Vagina (tissue), 2 donors: Measurements from ENCODE around the gene SLC25A51. TPM values are rescaled to one million over a fixed set of nuclear protein-coding genes. Genes with fewer than 3 reads are reported as not detected.

Source experiments
- DNase-seq, 2 donors: peaks; one replicate each; pipeline ENCODE4 v3.0.0-alpha.2; 2017; ENCODE audit errors: extremely low spot score in 2 of 2
- H3K27ac ChIP-seq: fragments of 200-600 bp; sonication (generic); one replicate; pipeline ENCODE4 v1.5.1; 2019
- H3K27me3 ChIP-seq: fragments of 200-600 bp; sonication (generic); one replicate; pipeline ENCODE4 v1.5.1; 2019
- H3K36me3 ChIP-seq, 2 donors: fragments of 200-600 bp; sonication (generic); one replicate each; pipeline ENCODE4 v1.5.1; 2017 to 2019
- H3K4me1 ChIP-seq: fragments of 200-600 bp; sonication (generic); one replicate; pipeline ENCODE4 v1.5.1; 2019
- H3K4me3 ChIP-seq, 2 donors: fragments of 200-600 bp; sonication (generic); 1 replicate in 1 of 2; 2 replicates in 1 of 2; pipeline ENCODE4 v1.5.1; 2016 to 2019
- H3K9me3 ChIP-seq: fragments of 200-600 bp; sonication (generic); one replicate; pipeline ENCODE4 v1.5.1; 2019
- CTCF ChIP-seq, 3 experiments: fragments of 450-650 bp in 2 of 3; fragments of 200-600 bp in 1 of 3; sonication (generic) in 1 of 3; IDR thresholded peaks; one replicate each; pipeline ENCODE4 v1.5.1; 2017 to 2019; ENCODE audit warnings: antibody characterized with exemption in 3 of 3, mild to moderate bottlenecking in 2 of 3, moderate library complexity in 2 of 3
- POLR2A ChIP-seq, 2 donors: fragments of 450-650 bp; IDR thresholded peaks; one replicate each; pipeline ENCODE4 v1.6.1; 2017; ENCODE audit warnings: antibody characterized with exemption in 2 of 2, mild to moderate bottlenecking in 2 of 2, moderate library complexity in 2 of 2
- POLR2AphosphoS5 ChIP-seq, 2 donors: sonication (generic); formaldehyde crosslinking; IDR thresholded peaks; one replicate each; pipeline ENCODE4 v1.9.0; 2017; ENCODE audit warnings: antibody characterized with exemption in 2 of 2, mild to moderate bottlenecking in 2 of 2, low read depth in 1 of 2; ENCODE audit not compliant: insufficient read depth in 1 of 2
- intact Hi-C: fragments of 100-400 bp; cut with DNase I; formaldehyde crosslinking; loops from one replicate; pipeline ENCODE4 v1.15.1; 2023
- total RNA-seq: library from RNA; depleted of rRNA; stranded (reverse); fragments of >200 nt; gene quantifications from one replicate; pipeline ENCODE4 v1.2.3, GENCODE V29; 2016

The SLC25A51 gene
- total RNA-seq, 1 donor from 2014 or later = 26.0 TPM

DNA sequence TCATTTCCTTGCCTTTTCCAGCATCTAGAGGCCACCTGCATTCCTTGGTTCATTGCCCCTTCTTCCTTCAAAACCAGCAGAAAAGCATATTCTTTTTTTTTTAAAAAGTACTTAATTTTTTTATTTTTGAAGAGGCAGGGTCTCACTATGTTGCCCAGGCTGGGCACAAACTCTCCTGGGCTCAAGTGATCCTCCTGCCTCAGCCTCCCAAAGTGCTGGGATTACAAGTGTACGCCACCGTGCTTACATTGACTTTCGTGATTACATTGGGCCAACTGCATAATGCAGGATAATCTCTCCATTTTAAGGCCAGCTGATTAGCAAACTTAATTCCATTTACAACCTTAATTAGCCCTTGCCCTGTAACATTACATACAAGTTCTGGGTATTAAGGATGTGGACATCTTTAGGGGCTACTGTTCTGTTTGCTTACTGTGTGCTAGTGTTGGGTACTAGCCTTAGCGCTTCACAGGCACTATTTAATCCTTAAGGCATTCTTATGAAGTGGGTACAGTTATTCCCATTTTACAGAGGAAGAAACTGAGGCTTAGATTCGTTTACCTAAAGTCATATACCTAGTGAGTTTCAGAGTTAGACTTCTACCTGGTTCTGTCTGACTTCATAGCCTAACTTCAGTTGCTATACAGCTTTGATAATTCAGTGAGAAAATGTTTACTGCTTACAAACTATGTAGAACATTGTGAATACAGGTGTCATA is 33.7 kb downstream of the SLC25A51 start:
- Histone ChIP-seq H3K4me3 (no peak overlapping the region), H3K36me3 (no peaks in the 10 kb centered on the region), H3K27me3 (no peaks in the 10 kb centered on the region), H3K4me1 (no peaks in the 10 kb centered on the region), H3K27ac (no peak overlapping the region), H3K9me3 (no peaks in the 10 kb centered on the region)
- intact Hi-C loops = loop anchor here (10.0 kb wide), 1 partner anchor 1165 kb away; no protein-coding TSS in a partner anchor
- TF ChIP-seq CTCF (IDR thresholded peaks at IDR 0.05) (no peak), POLR2AphosphoS5 (IDR thresholded peaks at IDR 0.05; ENCODE audit: insufficient read depth in 1 of 2, low read depth in 1 of 2) (no peak), POLR2A (IDR thresholded peaks at IDR 0.05) (no peak)
- DNase-seq = no peak

GRCh38 chr9:37862530-37862929 is 41.4 kb downstream of the SLC25A51 start:
- no peak for DNase-seq
- intact Hi-C loops = no loop called here

GRCh38 chr9:37859043-37859442 is 44.9 kb downstream of the SLC25A51 start:
- H3K27ac ChIP-seq = no peak overlapping the region
- H3K27me3 ChIP-seq = no peaks in the 10 kb centered on the region
- no peak for TF ChIP-seq POLR2A (IDR thresholded peaks at IDR 0.05)
- no peak for TF ChIP-seq POLR2AphosphoS5 (IDR thresholded peaks at IDR 0.05; ENCODE audit: insufficient read depth in 1 of 2, low read depth in 1 of 2)
- TF ChIP-seq CTCF (IDR thresholded peaks at IDR 0.05) = no peak
- DNase-seq = no peak
- intact Hi-C loops = no loop called here
- H3K36me3 ChIP-seq = peaks cover 0 to 30% of the 10 kb centered on the region in 2 donors
- no peak overlapping the region for H3K4me3 ChIP-seq
- no peaks in the 10 kb centered on the region for H3K9me3 ChIP-seq
- H3K4me1 ChIP-seq = no peaks in the 10 kb centered on the region

More at GRCh38 chr9:37862530-37862929, 41.4 kb downstream of the SLC25A51 start:
- H3K9me3 ChIP-seq = no peaks in the 10 kb centered on the region
- no peak for TF ChIP-seq POLR2AphosphoS5 (IDR thresholded peaks at IDR 0.05; ENCODE audit: insufficient read depth in 1 of 2, low read depth in 1 of 2)
- TF ChIP-seq CTCF (IDR thresholded peaks at IDR 0.05) = no peak
- no peak for TF ChIP-seq POLR2A (IDR thresholded peaks at IDR 0.05)
- no peaks in the 10 kb centered on the region for H3K4me1 ChIP-seq
- no peak overlapping the region for H3K27ac ChIP-seq
- peaks cover 0 to 30% of the 10 kb centered on the region in 2 donors for H3K36me3 ChIP-seq
- H3K27me3 ChIP-seq = no peaks in the 10 kb centered on the region
- no peak overlapping the region for H3K4me3 ChIP-seq

DNA sequence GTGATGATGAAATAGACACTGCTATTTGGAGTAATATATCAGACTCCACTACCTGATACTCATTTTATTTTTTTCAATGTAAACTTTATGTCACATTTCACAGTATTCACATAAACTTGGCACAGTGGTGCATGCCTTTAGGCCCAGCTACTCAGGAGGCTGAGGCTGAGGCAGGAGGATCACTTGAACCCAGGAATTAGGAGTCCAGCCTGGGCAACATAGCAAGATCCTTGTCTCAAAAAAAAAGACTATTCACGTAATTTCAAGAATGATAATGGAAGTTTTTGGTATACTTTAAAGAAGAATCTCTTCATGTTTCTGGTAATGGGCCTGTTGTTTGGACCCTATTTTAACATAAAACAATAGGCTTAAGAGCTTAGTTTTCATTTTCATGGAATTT is 47.4 kb downstream of the SLC25A51 start:
- DNase-seq = no peak
- H3K36me3 ChIP-seq = peaks cover 0 to 16% of the 10 kb centered on the region in 2 donors
- H3K9me3 ChIP-seq = no peaks in the 10 kb centered on the region
- TF ChIP-seq POLR2AphosphoS5 (IDR thresholded peaks at IDR 0.05; ENCODE audit: insufficient read depth in 1 of 2, low read depth in 1 of 2) = no peak
- no peak for TF ChIP-seq POLR2A (IDR thresholded peaks at IDR 0.05)
- no peak for TF ChIP-seq CTCF (IDR thresholded peaks at IDR 0.05)
- H3K4me3 ChIP-seq = no peak overlapping the region
- H3K27me3 ChIP-seq = no peaks in the 10 kb centered on the region
- intact Hi-C loops = no loop called here
- H3K4me1 ChIP-seq = no peaks in the 10 kb centered on the region
- no peak overlapping the region for H3K27ac ChIP-seq

- H3K9me3 ChIP-seq = no peaks in the 10 kb centered on the region
- H3K4me1 ChIP-seq = no peaks in the 10 kb centered on the region
- DNase-seq = no peak
- no peaks in the 10 kb centered on the region for H3K27me3 ChIP-seq
- no peak overlapping the region for H3K27ac ChIP-seq
- TF ChIP-seq POLR2A (IDR thresholded peaks at IDR 0.05) (no peak), POLR2AphosphoS5 (IDR thresholded peaks at IDR 0.05; ENCODE audit: insufficient read depth in 1 of 2, low read depth in 1 of 2) (no peak), CTCF (IDR thresholded peaks at IDR 0.05) (no peak)
- intact Hi-C loops = no loop called here
- no peaks in the 10 kb centered on the region for H3K36me3 ChIP-seq
- no peak overlapping the region for H3K4me3 ChIP-seq
Measured at GRCh38 chr9:37852222-37852621, 51.7 kb downstream of the SLC25A51 start.
